ENCODE measurements around the gene DOP1A.

DOP1A gene

GRCh38 chr6:83202031-83202430, 134.6 kb downstream of the DOP1A start:
- DNase-seq = no peak

GRCh38 chr6:83215131-83216047, 147.9 kb downstream of the DOP1A start:
- DNase-seq = peak; percentile 93

- DNase-seq = no peak
These were observed 149.3 kb downstream of the DOP1A start for GRCh38 chr6:83216806-83217205.
